ENCODE data around the gene POLR3GL.
"Not testable (repeated sequence)": the region's sequence is repeated elsewhere in the genome, so short reads cannot be mapped to it uniquely, and the experiment has no call there.

Gene POLR3GL

DNA sequence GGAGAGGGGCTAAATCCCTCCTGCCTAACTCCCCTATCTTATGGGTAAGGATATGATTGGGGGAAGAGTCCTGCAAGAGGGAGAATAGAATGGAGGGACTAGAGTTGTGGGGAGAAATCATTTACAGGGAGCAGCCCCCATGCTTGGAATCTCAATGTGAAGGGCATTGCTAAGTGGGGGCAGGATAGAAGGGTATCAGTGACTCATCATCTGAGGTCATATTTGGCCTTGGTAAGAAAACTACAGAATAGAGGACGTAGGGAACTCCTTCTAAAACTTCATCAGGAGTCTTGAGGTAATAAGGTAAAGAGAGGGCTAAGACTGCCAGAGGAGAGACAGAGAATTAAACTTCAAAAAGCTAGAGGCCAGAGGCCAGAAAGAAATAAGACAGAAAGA, 56.6 kb downstream of the POLR3GL start:
- no peak for DNase-seq (ENCODE audit: low spot score)

DNA sequence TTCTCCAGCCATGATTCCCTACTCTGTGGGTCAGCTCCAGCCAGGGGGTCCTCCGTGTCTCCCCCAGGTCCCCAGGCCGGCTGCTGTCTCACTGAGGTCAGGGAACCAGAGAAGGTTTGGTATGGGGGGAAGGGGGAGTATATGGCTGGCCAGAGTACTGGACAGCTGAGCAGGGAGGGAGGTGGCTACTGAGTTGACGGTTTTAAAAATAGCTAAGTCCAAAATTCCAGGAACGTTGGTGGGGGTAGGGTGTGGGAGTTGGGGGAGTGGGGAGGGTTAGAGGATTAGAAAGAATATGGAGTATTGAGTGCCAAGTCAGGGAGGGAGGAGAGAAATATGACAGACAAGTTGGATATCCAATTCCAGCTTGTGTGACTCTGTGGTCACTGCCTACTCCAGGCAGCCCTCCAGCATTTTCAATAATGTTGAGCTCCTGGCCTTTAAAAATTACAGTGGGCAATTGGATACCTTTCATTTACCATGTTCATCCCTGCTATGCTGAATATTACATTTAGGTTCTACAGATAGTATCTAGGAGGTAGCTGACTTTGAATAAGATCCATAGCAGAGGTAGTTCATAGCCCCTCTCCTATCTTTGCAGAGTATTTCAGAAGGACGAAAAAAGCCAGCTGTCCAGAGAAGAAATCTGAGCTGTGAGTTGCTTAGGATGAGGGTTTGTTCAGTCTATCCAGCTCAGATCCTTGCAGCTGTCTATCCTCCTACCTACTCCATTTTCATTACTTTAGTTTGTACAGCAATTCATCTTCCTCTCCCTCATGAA, 57.3 kb downstream of the POLR3GL start, which contains the start of gene HJV:
HJV (minus strand) TSS at position 114 of the 781 bp plus-strand sequence. CDS start 1,504 bp downstream, outside the sequence.
- no peak for DNase-seq (ENCODE audit: low spot score)

DNA sequence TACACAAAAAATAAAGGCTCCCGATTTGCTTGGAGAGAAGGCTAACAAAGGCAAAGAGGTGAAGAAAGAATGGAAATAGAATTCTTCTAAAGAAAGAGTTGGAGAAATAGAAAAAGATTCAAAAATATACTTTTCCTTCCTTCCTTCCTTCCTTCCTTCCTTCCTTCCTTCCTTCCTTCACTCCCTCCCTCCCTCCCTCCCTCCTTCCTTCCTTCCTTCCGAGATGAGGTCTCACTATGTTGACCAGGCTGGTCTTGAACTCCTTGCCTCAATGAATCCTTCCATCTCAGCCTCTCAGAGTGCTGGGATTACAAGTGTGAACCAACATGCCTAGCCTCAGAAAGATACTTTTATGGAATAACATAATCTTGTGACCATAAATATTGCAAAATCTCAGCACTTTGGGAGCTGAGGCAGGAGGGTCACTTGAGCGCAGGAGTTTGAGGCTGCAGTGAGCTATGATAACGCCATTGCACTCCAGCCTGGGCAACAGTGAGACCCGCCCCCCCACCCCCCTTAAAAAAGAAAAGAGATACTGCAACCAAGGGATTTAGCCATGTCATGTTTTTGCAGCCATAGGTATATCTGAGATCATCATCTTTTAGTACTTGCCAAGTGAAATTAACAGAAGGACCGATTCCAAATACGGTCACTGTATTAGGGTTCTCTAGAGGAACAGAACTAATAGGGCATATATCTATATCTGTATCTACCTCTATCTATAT, 58.1 kb downstream of the POLR3GL start:
- DNase-seq (ENCODE audit: low spot score), result no peak

DNA sequence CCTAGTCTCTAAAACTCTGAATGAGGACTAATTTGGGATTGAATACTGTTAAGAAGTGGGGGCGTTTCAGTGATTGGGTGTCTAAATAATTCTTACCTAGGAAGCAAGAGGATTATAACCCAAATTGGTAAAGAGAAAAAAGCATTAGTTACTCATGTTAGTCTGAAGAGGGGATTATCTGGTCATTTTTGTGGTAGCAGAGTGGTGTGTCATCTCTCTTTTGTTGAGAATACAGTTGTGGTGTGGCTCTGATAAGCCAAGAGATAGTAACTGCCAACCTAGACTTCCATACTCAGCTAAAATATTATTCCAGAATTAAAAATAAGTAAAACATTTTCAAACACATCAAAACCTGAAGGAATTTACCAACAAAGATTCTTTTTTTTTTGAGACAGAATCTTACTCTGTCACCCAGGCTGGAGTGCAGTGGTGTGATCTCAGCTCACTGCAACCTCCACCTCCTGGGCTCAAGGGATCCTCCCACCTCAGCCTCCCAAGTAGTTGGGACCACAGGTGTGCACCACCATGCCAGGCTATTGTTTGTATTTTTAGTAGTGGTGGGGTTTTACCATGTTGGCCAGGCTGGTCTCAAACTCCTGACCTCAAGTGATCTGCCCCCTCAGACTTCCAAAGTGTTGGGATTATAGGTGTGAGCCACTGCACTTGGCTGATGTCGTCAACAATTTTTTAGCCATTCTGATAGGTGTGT, 61.5 kb downstream of the POLR3GL start:
- DNase-seq (ENCODE audit: low spot score), result not testable (repeated sequence)

DNA sequence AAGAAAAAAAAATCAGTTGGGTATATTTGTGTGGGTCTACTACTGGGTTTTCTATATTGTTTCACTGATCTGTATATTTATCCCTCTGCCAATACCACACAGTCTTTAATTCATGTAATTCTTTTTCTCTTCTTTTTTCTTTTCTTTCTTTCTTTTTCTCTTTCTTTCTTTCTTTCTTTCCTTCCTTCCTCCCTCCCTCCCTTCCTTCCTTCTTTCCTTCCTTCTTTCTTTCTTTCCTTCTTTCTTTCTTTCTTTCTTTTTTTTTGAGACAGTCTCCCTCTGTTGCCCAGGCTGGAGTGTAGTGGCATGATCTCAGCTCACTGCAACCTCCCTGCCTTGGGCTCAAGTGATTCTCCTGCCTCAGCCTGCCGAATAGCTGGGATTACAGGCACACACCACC, 62.2 kb downstream of the POLR3GL start:
- not testable (repeated sequence) for DNase-seq (ENCODE audit: low spot score)

All from LoVo (cell line).